Measurements from ENCODE around the gene IGSF22.

- TF ChIP-seq POLR2AphosphoS5 (IDR thresholded peaks at IDR 0.05; ENCODE audit: borderline replicate concordance, low read depth, low read length) (no peak), EZH2 (IDR thresholded peaks at IDR 0.05) (no peak)
Measured at GRCh38 chr11:18772211-18772610, 46.2 kb upstream of the IGSF22 start.
